Stimulated activated CD4-positive, alpha-beta T cell treated with anti-CD3 and anti-CD28 coated beads, Interleukin-2, amount 100 ng/mL, for 4 hours (primary cell): Measurements from ENCODE around the gene HOXC10.

Experiments used
- DNase-seq: peaks from one replicate; pipeline ENCODE4 v3.0.0-alpha.2; 2020; ENCODE audit warnings: low read depth

HOXC10 gene

DNA sequence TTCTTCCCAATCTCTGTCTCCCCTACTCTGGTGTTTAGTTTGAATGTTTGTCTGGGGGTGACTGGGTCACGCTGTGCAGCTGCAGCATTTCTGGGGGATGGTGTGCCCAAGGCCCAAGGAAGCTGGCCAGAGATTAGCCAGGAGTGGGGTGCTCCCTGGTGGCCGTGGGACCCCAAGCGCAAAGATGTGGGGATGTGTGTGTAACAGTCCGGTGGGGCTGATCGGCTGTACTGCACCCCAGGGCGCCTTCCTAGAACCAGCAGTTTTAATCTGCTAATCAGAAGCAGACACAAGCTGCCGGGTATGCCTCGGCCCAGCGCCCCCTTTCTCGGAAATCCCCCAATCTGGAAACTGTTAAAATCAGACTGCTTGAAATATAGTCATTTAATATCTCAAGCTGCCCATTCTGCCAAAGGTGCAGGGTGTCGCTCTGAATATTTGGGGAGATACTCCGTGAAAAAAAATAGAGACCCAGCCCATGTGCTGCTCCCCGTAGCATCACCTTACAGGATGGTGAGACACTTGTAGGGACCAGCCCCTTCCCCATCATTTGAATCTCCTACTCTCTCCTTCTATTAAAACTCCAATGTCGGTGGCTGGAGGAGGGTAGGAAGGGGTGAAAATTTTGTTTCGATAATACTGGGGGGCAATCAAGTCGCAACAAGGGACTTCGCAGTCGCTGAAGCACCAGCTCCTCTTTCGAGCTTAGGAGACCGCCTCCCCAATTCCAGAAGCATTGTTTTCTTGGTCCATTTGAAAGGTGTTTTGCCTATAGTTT, 19.3 kb downstream of the HOXC10 start:
- no peak for DNase-seq

DNA sequence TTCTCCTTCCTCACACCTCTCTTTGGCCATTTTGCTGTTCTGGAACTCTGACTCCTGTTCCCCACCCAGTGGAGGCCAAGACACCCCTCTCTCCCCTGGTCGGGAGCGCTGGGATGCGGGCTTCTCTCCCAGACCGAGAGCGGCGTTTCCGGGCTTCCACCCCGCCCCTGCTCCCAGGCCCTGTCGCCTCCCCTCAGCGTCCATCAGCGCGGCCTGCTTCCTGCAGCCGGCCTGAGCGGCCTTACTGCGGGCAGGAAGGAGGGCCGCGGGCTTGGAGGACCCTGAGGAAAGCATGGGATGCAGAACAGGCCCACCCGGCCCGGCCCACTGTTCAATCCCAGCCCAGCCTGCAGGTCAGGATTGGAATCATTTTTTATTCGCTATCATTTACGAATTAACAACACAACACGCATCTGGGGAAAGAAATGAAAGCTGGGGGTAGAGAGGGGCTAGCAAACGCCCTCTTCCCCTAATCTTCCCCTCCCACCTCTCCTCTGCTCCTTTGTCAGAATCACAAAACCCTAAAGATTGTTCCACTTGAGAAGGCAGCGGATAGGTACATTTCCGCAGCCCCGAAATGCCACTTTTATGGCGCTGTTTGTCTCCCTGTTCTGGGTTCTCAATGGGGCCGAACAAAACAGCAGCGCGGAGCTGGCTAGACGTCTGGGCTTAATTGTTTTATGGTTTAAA, 20.0 kb downstream of the HOXC10 start:
- no peak for DNase-seq

DNA sequence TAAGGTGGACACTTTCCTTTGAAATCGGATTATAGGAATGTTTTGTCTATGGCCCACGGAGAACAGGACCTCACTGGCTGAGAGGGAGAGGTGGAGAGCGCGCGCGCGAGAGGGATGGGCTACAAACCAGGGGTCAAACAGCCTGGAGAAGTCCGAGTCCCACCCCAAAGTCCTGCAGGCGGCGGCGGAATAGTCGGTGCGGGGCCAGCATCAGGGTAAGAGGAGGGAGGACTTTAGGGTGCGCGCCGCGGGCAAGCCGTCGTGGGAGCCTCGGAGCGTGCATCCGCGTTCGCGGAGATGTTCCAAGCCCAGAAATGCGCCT, 20.5 kb downstream of the HOXC10 start:
- no peak for DNase-seq

DNA sequence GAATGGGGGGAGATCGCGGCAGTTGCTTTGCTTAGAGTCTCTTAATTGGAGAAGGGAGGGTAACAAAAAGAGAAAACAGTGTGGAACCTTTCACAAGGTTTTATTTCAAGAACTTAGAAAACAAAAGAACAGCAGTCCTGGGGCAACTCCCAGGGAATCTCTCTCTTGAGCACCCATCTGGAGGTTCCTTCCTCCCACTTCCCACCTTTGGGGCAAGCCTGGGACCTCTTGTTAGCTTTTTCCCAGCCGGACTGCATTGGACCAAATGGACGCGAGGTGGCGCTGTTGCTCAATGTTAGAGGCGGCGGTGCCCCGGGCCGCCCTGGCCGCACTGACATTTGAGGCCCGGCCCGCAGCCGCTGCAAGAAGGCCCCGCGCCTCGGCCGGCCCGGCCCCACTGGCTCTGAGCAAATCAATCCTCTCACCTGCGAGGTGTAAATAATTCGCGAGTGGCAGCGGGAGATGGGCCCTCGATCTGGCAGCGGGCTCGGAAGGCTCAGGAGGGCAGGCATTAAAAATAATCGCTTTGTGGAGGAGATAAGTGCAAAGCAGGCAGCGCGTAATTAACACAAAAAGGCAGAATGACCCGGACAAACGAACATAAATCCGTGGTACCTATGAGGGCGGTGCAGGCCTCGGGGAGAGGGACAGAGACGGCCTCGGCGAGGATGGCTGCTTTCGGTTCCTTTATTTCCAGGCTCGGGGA, 21.1 kb downstream of the HOXC10 start:
- DNase-seq: peak; percentile 68

DNA sequence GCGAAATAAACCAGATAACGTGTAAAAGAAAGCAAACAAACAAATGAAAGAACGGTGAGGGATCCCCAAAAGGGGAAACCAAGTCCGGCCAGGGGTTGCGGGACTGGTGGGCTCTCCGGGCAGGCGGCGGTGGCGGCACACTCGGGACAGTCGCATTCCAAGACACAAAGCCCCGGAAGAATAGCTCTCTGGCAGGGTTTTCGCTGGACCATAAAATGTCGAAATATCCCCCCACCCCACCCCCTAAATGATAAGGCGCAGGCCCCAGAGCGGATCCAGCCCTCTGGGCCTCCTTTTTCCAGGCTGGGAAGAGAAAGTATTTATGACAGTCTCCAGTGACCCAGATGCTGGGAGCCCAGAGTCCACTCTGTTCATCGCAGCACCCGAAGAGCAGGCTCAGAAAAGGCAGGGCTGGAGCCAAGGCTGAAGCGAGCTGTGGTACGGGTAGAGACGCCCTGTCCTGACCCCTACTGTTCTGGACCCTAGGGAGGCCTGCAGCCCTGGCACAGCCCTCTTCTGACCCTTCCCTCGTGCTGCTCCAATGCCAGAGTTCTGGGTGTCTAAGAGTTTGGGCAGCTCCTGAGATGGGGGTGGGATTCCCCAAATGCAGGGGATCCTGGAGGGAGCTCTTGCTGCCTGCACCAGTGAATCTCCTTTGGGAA, 21.7 kb downstream of the HOXC10 start:
- DNase-seq: no peak

DNA sequence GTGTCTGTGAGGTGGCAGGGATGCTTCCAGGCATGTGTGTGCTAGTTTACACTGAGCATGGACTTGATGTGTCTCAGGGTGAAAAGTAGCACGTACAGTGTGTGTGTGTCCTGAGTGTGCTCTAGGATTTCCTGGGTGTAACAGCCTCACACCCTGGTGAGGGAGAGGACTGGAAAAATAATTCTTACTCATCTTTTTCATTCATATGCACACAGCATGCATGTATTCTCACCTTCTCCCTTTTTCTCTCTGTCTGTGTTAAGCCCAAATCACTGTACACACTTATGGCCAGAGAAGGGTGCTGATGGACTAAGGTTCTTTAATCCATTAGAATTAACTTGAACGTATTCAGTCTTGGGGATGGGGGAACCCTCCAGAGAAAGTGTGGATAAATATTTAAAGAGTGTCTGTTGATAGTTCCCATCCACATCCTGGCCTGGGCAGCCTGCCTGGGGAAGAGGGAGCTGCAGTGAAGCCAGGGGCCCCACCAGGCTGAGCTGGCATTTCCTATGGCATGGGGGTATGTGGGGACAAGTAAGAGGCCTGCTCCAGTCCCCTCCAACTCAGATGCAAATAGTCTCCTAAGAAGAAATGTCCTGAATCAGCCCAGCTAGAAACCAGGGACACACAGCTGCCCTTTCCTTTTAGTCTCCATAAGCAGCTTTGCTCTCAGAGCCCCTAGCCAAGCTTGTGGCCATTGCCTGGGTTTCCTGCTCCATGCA, 22.8 kb downstream of the HOXC10 start:
- no peak for DNase-seq

DNA sequence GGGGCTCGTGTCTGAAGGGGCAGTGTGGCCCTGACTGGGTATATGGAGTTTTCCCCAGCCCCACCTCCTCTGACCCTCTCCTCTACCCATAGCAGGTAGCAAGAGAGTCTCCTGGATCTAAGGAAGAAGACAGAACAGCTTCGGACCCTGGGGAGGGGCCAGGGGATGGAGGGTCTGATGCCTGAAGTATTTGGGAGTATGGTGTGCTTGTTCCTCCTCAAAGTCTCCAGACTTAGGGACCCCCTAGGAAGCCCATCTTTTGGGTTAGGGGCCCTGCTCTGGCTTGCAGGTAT, 23.3 kb downstream of the HOXC10 start:
- DNase-seq: no peak

DNA sequence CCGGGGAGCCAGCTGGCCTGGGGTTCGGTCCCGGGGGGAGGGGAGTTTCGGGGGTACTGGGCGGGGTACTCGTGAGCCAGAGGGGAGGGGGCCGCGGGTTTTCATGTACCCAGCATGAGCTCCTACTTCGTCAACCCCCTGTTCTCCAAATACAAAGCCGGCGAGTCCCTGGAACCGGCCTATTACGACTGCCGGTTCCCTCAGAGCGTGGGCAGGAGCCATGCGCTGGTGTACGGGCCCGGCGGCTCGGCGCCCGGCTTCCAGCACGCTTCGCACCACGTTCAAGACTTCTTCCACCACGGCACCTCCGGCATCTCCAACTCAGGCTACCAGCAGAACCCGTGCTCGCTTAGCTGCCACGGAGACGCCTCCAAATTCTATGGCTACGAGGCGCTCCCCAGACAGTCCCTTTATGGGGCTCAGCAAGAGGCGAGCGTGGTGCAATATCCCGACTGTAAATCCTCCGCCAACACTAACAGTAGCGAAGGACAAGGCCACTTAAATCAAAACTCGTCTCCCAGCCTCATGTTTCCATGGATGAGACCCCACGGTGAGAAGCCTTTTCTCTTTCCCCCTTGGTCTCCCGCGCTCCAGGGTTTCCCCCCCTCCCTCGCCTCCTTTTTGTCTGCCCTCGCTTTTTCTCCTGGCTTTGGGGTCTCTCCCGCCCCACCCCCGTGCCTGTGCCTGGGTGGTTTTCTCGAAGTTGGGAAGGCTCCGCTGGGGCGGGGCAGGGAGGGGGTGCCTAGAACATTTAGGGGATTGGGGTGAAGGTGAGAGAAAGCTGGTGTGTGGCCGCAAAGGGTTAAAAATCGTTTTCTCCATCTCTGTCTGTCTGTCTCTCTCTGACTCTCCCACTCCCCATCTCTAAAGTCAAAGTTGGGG, 24.5 kb downstream of the HOXC10 start:
- no peak for DNase-seq

DNA sequence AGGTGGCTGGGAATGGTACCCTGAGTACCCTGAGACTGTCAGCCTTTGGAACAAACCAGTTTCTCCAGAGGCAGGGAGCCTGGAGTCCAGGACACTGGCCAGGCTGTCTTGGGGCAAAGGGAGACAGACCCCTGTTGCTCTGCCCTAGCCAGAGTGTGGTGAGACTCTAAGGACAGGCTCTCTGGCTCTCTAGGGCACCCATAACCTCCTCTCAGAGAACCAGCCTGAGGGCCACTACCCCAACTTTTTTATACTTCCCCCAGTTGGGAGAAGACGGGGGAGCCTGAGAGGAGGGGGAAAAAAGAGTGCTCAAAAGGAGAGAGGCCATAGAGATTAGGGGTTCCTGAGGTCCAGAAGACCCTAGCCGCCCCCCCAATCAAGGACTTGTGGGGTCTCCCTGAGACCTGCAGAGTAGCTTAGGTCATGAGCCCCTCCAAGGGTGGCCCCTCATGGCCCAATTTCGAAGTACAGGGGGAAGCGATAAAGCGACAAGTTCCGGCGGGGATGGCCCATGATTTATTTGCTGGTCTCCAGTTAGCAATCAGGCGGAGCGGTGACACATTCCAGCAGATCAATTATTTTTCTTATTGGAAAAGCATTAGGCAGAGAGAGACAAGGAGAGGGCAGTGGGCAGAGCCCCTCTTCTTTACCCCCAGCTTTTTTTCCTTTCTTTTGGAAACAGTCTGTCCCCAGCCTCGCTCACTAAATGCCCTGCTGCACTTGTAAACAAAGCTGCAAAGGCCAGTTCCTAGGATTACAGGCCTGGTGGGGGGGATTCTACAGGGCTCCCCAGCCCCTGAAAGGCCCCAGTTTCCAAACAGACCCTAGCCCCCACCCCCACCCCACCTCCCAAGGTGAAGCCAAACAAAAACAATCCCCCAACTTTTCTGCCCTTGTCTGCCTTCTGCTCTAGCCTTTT, 25.4 kb downstream of the HOXC10 start:
- no peak for DNase-seq

DNA sequence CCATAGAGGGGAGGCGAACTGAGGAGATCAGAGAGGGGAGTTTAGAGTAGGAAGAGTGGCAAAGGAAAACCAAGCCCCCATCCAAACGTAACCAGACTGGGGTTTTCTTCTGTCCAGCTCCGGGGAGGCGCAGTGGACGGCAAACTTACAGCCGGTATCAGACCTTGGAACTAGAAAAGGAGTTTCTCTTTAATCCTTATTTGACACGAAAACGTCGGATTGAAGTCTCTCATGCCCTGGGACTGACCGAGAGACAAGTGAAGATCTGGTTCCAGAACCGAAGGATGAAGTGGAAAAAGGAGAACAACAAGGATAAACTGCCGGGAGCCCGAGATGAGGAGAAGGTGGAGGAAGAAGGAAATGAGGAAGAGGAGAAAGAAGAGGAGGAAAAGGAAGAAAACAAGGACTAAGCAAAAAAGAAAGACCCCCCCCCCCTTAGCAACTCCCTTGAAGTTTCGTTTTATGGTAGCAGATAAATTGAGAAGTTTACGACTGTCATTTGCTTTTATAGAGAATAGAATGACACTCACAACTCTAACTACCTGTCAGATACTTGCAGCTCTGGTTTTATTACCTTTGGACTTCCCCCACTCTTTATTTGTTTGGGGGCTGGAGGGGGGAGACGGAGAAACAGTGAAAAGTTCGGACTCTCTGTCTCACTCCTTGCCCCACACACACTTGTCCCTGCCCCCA, 26.2 kb downstream of the HOXC10 start:
- DNase-seq: no peak

DNA sequence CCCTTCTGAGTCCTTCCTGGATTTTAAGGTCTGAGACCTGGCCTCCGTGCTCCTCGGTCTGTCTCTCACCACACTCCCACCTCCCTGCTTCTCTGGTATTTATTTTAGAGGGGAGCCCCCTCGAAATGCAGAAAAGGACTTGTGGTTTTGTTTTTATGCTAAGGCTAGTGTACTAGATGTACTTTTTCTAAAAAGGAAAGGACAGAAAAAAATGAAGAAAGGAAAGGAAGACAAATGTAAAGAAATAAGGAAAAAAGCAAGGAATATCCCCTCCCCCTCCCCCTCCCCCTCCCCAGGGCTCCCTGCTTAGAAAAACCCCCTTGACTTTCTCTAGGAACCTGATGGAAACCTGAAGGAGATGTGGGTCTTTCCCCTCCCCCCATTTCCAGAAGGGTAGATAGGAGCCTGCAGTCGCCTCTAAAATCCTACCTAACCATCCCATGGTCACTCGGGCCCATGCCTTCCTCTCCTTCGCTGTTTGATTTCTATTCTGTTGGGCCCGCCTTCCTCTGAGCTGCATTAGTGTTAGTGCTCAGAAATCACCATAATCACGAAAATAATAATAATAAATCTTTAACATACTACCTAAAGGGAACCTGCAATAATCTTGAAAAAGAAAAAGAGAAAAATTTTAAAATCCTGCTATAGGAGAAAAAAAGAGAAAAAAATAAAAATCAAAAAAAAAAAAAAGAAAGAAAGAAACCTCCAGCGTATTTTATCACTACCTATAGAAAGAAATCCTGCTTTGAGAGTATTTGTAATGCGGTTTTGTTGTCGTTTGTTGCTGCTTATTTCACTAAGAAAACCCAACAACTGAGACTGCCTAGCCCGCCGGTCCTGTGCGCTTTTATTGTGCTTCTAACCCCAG, 27.0 kb downstream of the HOXC10 start:
- no peak for DNase-seq

DNA sequence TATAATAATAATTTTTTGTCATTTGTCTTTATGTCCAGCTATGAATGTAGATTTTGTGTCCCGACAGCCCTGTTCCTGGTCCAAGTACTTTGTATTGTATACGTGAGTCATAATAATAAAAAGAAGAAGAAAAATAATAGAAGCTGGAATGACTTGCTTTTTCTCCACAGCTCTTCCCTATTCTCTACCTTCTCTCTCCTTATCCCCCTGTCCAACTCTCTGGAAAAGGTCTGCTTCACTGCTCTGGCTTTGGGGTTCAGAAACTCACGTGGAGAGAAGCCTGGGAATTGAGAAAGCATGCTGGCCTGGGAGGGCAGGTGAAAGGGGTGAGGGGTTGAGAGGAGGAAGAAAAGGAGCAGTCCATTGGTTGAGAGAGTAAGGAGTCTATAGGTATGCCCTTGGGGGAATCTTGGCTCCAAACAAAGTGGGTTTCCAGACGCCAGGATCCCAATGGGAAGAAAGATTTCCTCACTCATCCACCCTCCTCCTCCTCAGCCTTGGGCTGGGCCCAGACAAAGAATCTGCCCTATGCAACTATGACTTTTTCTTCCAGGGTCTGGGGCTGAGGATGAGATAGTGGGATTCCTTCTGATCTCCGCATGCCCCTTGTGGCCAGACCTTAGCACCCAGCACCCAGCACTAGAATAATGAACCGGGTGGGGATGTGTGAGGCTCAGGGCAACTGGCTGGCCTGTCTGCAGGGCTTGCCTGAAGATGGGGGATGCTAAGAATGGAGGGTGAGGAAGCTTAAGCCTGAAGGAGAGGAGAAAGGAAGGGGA, 27.9 kb downstream of the HOXC10 start:
- DNase-seq: no peak

DNA sequence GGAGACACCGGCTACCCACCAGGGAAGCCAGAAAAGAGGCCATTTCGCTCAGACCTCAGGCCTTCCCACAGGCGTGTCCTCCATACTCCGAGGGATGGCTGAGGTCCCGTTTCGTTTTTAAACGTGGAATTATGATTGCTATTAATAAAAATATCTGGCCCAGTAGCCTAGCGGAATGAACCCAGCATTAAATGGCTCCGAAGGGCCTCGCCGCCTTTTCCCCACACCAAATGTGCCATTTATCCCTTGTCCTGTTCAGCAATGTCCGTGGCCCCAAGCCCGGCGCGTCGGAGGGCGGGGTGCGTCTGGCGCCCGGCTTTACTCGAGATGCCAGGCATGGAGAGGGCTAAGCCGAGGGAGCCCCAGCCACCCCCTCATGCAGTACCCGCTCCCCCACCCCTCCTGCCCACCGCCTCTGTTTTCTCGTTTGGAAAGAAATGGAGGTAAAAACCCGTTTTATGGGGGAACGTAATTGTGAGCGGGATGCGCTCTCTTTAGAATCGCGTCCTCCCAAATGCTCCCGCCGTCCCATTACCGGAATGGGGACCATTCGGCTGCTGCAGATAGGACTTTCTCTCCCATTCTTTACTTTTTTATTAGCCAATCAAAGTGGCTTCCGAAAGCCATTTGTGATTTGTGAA, 29.6 kb downstream of the HOXC10 start:
- DNase-seq: no peak

DNA sequence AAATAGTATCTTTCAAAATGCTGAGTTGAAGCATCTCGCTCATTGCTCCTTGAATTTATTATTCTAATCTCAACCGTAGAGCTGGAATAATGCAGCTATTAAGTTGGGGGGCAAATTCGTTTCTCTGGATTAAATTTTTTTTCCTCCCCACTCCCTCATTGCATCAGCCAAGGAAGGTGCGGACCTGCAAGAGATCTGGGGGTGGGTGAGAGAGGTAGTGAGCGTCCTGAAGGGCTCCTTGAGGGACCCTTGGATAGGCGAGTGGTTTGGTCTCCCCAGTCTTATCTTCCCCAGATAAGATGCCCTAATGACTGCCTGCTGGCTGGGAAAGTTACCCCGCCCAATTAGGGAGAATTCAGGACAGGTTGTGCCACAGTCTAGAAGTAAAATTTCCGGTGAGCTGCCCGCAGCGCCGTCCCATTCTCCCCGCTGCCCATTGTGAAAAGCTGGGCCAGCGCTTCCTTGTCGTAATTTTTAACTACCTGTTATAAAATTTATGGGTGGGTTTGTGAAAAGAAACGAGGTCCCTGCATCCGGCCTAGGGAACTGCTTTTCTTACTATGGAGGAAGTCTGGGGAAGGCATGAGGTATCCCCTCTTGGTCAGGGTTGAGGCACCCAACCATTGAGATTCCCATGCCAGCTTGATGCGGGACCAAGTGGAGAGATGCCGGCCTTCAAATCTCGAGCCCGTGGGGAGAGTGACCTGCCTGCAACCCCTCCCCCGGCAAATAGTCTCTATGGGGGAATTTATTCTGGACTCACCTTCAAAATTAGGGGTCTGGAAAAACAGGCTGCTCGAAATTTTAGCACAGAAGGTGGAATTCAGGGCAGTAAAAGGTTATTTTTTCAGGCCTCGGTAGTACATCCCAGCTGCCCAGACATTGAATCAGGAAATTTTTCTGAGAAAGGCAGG, 30.3 kb downstream of the HOXC10 start:
- DNase-seq: no peak

DNA sequence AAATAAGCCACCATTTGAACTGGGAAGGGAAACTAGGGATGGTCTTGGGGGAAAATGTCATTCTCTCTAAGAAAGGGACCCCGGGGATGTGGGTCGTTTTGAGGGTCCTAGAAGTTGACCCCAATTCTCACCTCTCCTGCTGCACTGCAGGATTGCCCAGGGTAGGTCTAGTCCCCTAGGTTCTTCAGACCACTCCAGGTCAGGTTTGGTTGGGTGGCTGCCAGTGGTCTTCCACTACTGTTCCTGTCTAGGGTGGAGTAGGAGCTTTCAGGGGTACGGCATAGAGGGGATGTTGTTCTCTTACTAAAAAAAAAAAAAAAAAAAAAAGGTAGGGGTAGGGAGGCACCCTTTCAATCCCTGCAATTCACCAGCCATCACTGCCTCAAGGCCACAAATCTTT, 31.1 kb downstream of the HOXC10 start:
- DNase-seq: no peak

DNA sequence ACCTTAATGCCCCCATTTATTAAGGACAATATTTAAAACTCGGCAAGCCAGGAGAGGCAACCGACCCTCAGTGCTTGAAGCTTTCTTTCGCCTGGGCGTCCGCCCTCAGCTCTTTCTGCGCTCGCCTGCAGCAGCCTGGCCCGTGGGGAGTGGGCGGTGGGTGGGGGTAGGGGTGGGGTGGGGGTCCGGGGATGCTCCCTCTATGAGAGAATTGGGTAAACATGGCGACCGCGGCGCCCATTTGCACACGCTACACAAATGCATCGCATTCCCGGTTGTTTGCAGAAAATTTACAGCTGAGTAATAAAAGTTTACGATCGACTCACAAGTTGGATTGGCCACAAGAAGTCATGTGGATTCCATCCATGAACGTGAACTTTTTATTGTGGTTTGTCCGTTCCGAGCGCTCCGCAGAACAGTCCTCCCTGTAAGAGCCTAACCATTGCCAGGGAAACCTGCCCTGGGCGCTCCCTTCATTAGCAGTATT, 31.6 kb downstream of the HOXC10 start:
- no peak for DNase-seq
